Osteocyte (in vitro differentiated cells): Measurements from ENCODE around the gene ERMARD. TPM values are rescaled to one million over a fixed set of nuclear protein-coding genes. Genes with fewer than 3 reads are reported as not detected.

Source experiments
- DNase-seq: peaks from one replicate; pipeline ENCODE4 v3.0.0; 2021; ENCODE audit warnings: mixed read lengths; ENCODE audit not compliant: unreplicated experiment; ENCODE audit errors: extremely low spot score
- H3K27ac Mint-ChIP-seq: one replicate; pipeline ENCODE4 v1.8.0; 2021; ENCODE audit warnings: mild to moderate bottlenecking, mixed read lengths; ENCODE audit not compliant: unreplicated experiment
- H3K27me3 Mint-ChIP-seq: one replicate; pipeline ENCODE4 v1.8.0; 2021; ENCODE audit warnings: mixed read lengths; ENCODE audit not compliant: unreplicated experiment
- H3K36me3 Mint-ChIP-seq: one replicate; pipeline ENCODE4 v1.8.0; 2021; ENCODE audit warnings: mixed read lengths; ENCODE audit not compliant: unreplicated experiment
- H3K4me1 Mint-ChIP-seq: one replicate; pipeline ENCODE4 v1.8.0; 2021; ENCODE audit warnings: mixed read lengths; ENCODE audit not compliant: unreplicated experiment
- H3K4me3 Mint-ChIP-seq: one replicate; pipeline ENCODE4 v1.8.0; 2021; ENCODE audit warnings: mild to moderate bottlenecking, moderate library complexity, mixed read lengths; ENCODE audit not compliant: unreplicated experiment
- H3K9me3 Mint-ChIP-seq: one replicate; pipeline ENCODE4 v1.8.0; 2021; ENCODE audit warnings: mixed read lengths; ENCODE audit not compliant: unreplicated experiment
- total RNA-seq: library from RNA; stranded (reverse); gene quantifications from 2 replicates; pipeline ENCODE4 v1.2.1, GENCODE V29; 2021
- TF ChIP-seq, protein P1 (sequence below): fragments of 200-600 bp; sonication (generic); IDR thresholded peaks from 2 replicates; pipeline ENCODE4 v1.5.0; 2021; ENCODE audit warnings: antibody characterized with exemption, mild to moderate bottlenecking, moderate library complexity

Gene ERMARD
- total RNA-seq, 1 donor from 2014 or later: 34.6 TPM

DNA sequence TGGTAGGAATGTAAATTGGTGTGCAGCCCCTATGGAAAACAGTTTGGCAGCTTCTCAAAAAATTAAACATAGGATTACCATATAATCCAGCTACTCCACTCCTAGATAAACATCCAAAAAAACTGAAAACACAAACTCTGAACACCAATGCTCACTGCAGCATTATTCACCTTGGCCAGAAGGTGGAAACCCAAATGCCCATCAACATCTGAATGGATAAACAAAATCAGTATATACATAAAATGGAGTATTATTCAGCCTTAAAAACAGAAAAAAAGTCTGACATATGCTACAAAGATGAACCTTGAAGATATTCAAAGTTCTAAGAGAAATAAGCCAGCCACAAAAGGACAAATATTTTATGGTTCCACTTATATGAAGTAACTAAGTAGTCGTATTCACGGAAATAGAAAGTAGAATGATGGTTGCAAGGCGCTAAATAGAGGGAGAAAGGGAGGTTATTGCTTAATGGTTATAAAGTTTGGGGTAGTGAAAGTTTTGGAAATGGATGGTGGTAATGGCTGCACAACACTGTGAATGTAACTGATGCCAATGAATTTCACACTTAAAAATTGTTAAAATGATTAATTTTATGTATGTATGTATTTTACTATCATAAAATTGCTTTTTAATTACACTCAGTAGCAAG lies 31.1 kb upstream of the ERMARD start:
- Mint-ChIP-seq H3K4me3 (no peak overlapping the region), H3K27me3 (no peaks in the 10 kb centered on the region), H3K36me3 (peaks cover 10% of the 10 kb centered on the region), H3K27ac (no peak overlapping the region), H3K9me3 (no peaks in the 10 kb centered on the region), H3K4me1 (peaks cover 28% of the 10 kb centered on the region)
- DNase-seq: no peak
- TF ChIP-seq, protein P1, sequence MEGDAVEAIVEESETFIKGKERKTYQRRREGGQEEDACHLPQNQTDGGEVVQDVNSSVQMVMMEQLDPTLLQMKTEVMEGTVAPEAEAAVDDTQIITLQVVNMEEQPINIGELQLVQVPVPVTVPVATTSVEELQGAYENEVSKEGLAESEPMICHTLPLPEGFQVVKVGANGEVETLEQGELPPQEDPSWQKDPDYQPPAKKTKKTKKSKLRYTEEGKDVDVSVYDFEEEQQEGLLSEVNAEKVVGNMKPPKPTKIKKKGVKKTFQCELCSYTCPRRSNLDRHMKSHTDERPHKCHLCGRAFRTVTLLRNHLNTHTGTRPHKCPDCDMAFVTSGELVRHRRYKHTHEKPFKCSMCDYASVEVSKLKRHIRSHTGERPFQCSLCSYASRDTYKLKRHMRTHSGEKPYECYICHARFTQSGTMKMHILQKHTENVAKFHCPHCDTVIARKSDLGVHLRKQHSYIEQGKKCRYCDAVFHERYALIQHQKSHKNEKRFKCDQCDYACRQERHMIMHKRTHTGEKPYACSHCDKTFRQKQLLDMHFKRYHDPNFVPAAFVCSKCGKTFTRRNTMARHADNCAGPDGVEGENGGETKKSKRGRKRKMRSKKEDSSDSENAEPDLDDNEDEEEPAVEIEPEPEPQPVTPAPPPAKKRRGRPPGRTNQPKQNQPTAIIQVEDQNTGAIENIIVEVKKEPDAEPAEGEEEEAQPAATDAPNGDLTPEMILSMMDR: peak; percentile 16

DNA sequence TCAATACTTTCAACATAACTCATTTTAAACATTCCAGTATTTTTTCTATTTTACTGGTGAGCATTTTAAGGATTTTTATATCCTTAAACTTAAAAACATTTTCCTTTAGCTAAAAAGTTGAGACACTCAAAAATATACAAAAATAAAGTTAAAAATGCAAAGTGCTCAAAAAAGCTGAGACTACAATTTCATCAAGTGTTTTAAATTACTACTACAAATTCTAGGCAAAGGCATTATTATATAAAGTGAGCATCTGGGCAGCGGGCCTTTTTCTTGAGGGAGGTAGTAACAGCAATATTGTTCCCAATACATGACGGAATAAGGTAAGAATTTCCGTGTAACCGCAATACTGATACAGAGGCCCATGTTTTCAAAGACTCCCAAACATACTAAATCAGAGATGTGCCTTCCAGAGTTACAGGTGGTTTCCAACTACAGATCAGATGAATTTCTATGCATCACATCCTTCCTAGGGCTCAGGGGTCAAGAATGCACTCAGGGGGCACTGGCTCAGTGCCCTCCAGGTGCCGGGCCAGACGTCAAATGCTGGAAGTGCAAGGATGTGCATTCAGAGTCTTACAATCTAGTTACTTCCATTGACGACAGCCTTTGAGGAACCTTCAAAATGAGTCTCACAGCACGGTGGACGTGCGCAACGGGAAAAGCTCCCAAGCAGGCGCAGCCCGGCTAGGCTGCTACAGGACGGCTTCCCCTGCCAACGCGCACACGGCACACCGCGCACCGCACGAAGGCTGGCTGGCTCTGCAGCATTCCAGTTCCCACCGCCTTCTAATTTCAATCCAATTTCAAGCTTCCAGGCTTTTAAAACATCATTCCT lies 28.8 kb upstream of the ERMARD start:
- TF ChIP-seq, protein P1: no peak
- Mint-ChIP-seq H3K27me3 (no peaks in the 10 kb centered on the region), H3K4me1 (peaks cover 31% of the 10 kb centered on the region), H3K36me3 (no peaks in the 10 kb centered on the region), H3K9me3 (no peaks in the 10 kb centered on the region), H3K4me3 (peak overlapping the region; percentile 91), H3K27ac (peak overlapping the region; percentile 84)
- DNase-seq: no peak

DNA sequence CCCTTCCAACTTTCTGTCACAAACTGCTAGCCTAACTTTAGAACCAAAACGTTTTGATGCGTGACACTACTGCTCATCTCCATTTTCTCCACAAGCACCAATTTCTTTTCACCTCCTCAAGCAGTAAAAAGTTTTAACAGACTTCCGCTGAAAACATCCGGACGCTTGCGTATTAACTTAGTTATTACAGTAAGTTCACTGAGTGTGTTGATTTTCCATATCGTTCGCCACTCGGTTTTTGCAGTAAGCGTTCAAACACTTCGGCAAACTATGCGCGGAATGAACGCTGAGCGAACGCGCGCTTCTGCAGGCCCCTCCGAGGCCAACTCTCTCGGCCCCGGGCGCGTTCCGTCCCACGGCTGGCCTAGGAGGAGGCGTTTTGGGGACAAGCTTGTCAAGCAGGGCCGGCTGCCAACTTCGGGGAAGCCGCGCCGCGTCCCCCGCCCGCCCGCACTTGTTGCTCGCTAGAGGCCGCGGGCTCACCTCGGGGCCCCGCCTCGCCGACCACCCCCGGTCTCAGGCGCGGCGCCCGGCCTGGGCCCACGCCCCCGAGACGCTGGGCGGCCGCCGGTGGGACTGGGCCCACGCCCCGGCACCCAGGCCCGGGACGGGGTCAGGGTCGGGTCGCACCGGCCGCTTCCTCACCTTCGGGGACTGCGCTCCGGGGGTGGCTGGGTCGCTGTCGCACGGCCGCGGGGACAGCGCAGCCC lies 28.1 kb upstream of the ERMARD start:
- H3K9me3 Mint-ChIP-seq: no peaks in the 10 kb centered on the region
- H3K27me3 Mint-ChIP-seq: no peaks in the 10 kb centered on the region
- no peaks in the 10 kb centered on the region for H3K36me3 Mint-ChIP-seq
- TF ChIP-seq, protein P1: no peak
- peak overlapping the region; percentile 84 for H3K27ac Mint-ChIP-seq
- peaks cover 31% of the 10 kb centered on the region for H3K4me1 Mint-ChIP-seq
- peak; percentile 87 for DNase-seq
- peak overlapping the region; percentile 91 for H3K4me3 Mint-ChIP-seq

DNA sequence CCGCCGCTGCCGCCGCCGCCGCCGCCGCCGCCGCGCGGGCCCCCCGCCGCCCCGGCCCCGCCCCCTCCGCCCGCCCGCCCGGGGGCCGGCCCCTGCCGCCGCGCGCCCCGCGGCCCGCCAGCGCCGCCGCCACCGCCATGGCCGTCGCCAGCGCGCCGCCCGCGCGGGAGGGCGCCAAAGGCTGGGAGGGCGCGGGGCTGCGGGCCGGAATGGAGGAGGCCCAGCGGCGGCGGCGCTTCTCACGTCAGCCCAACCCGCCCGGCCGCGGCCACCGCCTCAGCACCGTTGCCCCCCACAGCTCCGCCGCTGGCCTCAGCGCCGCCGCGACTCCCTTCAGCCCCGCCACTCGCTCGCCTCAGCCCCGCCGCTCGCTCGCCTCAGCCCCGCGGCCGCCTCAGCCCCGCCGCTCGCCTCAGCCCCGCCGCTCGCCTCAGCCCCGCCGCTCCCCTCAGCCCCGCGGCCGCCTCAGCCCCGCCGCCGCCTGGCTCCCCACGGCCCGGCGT lies 27.4 kb upstream of the ERMARD start:
- H3K36me3 Mint-ChIP-seq: no peaks in the 10 kb centered on the region
- no peaks in the 10 kb centered on the region for H3K9me3 Mint-ChIP-seq
- H3K4me1 Mint-ChIP-seq: peaks cover 31% of the 10 kb centered on the region
- H3K27ac Mint-ChIP-seq: no peak overlapping the region
- TF ChIP-seq, protein P1: no peak
- no peak for DNase-seq
- H3K4me3 Mint-ChIP-seq: peak overlapping the region; percentile 60
- H3K27me3 Mint-ChIP-seq: no peaks in the 10 kb centered on the region
